Measurements from ENCODE around the gene METTL25.
A peak's percentile ranks its signal among the peaks of the same experiment; 100 is the strongest.

DNA sequence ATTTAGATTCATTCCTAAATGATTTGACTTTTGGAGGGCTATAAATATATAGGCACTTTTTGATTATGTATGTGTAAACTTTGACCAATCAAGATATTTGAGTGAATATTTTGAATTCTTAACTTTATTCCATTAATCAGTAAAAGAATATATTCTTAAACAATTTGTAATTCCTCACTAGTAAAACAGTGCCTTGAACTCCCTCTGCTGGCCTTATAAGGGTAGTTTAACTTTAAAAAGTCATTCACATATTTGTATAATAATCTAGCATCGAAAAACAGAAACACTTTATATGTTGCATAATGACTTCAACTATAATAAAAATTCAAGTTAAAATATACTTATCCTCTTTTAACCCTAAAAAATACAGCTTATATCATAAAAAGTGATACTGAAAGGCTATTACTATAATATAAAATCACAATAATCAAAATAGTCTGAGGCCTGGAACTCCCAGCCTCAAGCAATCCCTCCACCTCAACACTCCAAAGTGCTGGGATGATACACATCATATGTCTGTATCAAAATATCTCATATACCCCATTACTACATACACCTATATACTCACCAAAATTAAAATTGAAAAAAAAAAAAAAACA is 31.3 kb upstream of the METTL25 start:
- TF ChIP-seq, protein P1, sequence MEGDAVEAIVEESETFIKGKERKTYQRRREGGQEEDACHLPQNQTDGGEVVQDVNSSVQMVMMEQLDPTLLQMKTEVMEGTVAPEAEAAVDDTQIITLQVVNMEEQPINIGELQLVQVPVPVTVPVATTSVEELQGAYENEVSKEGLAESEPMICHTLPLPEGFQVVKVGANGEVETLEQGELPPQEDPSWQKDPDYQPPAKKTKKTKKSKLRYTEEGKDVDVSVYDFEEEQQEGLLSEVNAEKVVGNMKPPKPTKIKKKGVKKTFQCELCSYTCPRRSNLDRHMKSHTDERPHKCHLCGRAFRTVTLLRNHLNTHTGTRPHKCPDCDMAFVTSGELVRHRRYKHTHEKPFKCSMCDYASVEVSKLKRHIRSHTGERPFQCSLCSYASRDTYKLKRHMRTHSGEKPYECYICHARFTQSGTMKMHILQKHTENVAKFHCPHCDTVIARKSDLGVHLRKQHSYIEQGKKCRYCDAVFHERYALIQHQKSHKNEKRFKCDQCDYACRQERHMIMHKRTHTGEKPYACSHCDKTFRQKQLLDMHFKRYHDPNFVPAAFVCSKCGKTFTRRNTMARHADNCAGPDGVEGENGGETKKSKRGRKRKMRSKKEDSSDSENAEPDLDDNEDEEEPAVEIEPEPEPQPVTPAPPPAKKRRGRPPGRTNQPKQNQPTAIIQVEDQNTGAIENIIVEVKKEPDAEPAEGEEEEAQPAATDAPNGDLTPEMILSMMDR (IDR thresholded peaks at IDR 0.05; ENCODE audit: insufficient read depth, low read length, poor library complexity, severe bottlenecking), result peak; percentile 51
- TF ChIP-seq EZH2phosphoT487 (conservative IDR thresholded peaks at IDR 0.05; ENCODE audit: low read length), result no peak
